HPDE6-E6E7 (cell line): Measurements from ENCODE around the gene ZNRF3.
"Not testable (repeated sequence)": the region's sequence is repeated elsewhere in the genome, so short reads cannot be mapped to it uniquely, and the experiment has no call there.

Source experiments
- DNase-seq: peaks from one replicate; pipeline ENCODE4 v3.0.0; 2011; ENCODE audit warnings: missing footprints; ENCODE audit errors: extremely low spot score

The ZNRF3 gene

GRCh38 chr22:28907311-28908008 lies 24.1 kb downstream of the ZNRF3 start:
- DNase-seq: no peak

- not testable (repeated sequence) for DNase-seq
Measured at GRCh38 chr22:28908810-28909209, 25.4 kb downstream of the ZNRF3 start.

DNA sequence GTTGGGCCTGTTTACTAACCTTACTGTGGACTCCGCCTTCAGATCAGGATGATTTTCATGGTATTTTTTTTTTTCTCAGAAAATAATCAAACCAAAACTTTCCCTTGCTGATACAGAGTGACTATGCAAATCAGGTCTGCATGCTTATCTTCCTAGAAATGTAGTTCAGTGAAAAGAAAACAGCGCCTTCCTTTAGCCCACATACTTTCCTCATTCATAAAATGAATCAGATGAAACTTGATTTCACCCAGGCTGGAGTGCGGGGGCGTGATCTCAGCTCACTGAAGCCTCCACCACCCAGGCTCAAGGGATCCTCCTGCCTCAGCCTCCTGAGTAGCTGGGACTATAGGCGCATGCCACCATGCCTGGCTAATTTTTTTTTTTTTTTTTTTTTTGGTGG lies 26.0 kb downstream of the ZNRF3 start:
- DNase-seq: no peak

DNA sequence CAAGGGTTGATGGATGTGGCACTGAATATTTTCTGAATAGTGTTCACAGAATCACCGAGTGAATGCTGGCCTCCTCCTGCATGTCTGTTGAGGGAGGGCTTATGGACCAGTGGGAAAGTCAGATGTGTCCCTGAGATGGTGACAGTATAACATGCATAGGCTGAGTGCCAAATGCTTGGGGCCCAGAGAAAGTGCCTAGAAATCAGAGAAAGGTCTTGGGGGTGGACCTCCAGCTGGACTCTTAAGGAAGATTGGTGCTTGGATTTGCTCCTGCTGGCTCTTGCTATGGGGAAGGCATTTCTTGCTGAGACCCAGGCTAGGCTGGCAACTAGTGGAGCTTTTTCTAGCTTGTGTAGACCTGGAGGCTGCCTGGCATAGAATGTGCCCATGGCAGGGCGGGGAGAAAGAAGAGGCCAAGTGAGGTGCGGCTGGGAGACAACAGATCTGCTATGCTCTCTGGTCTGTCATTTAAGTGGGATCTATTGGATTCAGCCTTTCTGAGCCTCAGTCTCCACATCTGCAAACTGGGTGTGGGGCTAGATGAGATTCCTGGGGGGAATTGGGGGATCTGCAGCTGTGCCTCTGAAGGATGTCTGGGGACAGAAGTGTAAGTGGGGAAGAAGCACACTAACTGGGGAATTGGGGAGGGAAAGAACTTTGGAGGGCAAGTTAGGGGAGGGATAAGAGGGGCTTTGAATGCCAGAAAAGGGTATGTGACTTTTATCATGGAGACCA lies 27.4 kb downstream of the ZNRF3 start:
- DNase-seq: no peak

DNA sequence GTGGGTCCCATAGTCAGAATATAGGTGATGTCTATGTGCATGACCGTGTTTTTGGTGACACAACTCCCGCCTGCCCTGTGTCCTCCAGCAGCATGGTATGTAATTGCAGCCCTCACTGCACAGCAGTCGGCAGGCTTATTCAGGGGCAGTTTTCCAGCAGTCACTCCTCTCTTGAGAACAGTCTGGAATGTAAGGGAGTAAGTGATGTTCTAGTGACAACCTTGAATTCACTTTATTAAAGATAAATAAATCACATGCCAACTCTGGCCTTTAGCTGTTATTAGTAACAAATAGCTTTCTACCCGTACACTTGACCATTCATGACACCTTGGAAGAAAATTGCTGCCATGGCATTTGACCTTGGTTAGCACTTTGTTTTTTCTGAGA lies 27.9 kb downstream of the ZNRF3 start:
- DNase-seq: no peak

- no peak for DNase-seq
Measured at GRCh38 chr22:28911777-28912669, 28.7 kb downstream of the ZNRF3 start.

DNA sequence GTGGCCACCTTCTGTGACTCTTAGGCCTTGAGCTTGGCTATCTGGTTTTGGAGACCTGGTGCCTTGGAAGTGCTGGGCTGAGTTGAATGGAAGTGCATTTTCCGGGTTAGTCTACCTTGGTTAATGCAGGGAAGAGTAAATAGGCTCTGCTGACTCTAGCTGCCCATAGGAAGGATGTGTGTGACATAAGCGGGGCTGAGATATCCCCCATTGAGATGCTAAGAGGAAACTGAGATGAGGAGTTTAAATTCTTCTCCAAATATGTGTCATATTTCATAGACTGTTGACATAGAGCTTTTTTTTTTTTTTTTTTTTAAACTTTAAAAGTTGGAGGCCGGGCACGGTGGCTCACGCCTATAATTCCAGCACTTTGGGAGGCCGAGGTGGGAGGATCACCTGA lies 30.8 kb downstream of the ZNRF3 start:
- DNase-seq: no peak

DNA sequence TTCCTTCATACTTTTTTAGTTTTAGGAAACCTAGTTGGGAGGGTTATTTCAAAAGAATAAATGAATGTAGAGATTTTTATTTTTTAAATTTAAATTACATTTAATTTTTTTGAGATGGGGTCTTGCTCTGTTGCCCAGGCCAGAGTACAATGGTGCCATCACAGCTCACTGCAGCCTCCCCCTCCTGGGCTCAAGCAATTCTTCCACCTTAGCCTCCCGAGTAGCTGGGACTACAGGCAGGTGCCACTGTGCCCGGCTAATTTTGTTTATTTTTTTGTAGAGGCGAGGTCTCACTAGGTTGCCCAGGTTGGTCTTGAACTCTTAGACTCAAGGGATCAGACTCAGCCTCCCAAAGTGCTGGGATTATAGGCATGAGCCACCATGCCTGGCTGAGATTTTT lies 32.6 kb downstream of the ZNRF3 start:
- no peak for DNase-seq

- no peak for DNase-seq
Measured at GRCh38 chr22:28917747-28918549, 34.6 kb downstream of the ZNRF3 start.

GRCh38 chr22:28918550-28919271 lies 35.3 kb downstream of the ZNRF3 start:
- no peak for DNase-seq

DNA sequence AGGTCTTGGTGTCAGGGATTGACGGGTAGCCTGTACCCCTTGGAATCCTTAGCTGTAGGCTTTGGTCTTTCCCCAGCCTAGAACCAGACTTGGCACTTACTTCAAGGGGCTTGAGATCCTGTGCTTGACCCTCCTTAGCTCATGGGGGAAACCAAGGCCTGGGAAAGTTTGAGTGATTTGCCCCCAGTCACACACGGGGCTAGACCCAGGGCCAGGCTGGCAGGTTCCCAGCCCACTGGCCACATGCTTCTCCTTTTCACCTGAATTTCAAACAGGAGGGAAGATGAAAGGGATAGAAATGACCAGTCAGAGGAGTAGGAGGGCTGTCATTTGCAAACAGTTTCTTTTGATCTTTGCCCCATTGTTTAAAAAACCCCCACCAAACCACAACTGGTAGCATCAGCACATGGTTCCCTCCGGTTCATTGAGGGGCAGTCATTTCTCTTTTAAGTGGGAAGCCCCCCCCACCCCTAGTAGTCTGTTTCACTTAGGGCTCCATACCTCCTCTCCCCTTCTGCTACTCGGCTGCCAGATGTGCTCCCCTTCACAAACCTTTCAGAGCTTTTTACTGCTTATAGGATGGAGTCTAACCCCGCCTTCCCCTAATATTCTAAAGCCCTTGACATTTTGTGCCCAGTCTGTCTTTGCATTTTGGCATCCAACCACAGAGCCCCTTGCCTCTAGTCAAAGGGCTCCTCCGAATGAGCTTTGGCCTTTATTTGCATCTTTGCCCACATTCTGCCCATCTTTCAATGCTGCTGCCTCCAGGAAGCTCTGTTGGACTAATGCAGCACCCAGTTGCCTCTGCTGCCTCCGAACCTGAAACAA lies 37.6 kb downstream of the ZNRF3 start:
- no peak for DNase-seq

DNA sequence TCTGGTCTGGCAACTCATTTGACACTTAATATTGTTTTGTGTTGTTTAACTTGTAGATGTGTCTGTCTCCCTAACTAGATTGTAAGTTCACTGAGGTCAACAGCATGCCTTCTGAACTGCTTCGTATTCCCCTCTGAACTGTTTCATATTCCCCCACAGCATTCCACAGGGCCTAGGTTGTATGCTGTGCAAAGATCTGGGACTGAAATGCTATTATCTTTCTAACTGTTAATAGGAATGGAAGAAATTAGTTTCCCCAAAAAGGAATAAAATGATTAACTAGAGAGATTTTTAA lies 38.2 kb downstream of the ZNRF3 start:
- no peak for DNase-seq

DNA sequence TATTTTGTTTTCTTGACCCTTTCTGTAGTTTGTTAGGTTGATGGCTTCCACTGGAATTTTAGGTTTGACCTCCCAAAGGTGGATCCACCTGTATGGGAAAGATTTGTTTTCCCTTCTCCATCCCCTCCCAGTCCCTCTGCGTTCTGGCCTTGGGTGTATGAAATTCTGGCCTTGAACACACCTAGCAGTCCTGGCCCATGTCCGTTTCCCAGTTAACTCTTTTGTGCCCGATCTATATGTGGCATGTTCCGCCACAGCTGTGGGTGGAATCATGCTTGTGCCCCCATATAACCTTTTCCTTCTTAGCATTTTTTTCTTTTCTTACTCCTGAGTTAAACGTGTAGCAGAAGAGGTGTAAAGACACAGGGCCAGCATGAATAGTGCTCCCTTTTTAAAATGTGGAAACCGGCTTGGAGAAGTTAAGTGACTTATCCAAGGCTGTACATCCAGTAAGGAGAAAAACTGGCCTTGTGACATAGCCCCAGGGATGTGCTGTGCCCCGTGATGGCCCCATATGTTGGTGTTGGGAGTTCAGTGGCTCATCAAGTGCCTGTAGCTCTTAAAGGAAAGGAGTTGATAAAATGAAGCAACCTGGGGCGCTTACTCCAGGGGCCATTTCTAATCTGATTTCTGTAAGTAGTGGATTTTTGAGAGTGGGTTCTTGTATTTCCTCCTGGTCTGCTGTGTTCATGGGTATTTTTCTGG lies 39.3 kb downstream of the ZNRF3 start:
- DNase-seq: no peak

DNA sequence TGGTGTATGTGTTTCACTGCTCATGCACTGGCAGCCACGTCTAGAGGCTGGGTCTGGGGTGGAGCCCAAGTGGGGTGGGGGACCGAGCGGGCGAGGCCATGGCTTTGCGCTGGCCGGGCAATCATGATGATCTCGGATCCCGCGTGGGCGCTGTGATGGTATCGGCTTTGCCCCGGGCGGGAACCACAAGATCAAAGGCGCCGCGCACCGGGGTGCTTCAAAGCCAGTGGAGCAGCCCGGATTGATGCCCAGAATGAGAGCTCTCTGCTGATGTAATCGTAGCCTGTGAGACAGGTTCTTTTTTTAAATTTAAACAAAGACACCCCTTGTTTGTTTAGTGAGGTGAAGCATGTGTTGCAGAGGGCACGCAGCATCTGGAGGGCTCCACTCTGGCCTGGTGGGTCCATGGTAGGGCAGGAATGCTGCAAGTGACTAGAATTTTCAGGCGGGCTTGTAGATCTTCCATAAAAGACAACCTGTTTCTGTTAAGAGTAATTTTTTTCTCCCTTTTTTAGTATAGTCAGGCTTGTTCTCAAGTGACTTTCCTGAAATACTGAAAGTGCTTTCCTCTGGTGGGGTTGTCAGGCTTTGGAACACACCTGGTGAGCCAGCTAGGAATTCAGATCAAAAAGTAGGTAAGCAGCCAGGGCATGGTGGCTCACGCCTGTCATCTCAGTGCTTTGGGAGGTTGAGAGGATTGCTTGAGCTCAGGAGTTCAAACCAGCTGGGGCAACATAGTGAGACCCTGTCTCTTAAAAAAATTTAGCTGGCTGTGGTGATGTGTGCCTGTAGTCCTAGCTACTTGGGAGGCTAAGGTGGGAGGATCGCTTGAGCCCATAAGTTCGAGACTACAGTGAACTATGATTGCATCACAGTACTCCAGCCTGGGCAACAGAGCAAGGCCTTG lies 40.7 kb downstream of the ZNRF3 start:
- no peak for DNase-seq

DNA sequence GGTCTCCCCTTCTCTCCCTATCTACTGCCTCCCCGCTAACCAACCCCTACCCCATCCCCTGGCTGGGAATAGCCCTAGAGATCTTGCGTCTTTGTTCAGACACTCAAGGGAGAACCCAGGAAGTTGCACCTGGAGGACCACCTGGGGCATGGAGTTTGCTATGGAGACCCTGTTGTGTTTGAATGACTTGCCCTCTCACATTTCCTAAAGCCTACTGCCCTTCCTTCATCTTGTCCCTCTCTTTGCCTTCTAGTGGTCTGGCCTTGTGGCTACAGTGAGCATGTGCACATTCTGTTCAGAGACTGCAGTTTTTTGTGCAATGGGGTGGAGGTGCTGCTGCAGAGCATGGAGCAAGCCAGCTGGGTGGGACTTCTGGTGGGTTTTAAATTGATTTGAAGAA lies 42.5 kb downstream of the ZNRF3 start:
- DNase-seq: no peak

DNA sequence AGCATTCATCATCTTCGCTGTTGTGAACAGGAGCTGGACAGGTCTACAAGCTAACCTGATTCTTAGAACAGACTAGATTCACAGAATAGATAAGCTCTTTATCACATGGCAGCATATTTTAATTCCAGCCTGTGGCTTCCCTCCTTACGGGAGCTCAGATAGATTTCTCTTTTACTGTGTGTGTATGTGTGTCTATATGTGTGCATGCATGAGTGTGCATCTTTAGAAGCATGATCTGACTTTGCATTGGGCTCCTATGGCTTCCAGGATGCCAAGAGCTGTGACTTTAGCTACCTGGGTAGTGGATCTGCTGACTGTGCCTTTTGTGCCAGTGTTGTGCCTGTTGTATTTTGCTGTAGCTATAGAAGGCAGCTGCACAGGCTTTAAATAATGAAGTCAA lies 44.3 kb downstream of the ZNRF3 start:
- DNase-seq: no peak

DNA sequence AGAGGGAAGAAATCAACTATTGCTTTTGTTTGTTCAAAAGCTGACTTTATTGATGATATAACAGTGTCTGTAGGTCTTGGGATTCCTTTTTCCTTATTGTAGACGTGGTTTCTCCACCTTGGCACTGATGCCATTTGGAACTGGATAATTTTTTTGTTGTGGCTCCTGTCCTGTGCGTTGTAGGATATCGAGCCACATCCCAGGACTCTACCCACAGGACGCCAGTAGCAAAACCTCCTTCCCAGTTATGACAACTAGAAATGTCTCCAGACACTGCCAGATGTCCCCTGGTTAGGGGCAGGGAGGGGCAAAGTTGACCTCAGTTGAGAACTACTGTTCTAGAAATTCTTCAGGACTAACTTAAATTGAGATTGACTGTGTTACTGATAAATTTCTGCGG lies 45.8 kb downstream of the ZNRF3 start:
- no peak for DNase-seq

- no peak for DNase-seq
Measured at GRCh38 chr22:28930357-28931007, 47.1 kb downstream of the ZNRF3 start.
